Osteoblast (primary cell): Measurements from ENCODE around the gene DPEP3. TPM values are rescaled to one million over a fixed set of nuclear protein-coding genes. Genes with fewer than 3 reads are reported as not detected.
"Not testable (repeated sequence)": the region's sequence is repeated elsewhere in the genome, so short reads cannot be mapped to it uniquely, and the experiment has no call there.

ENCODE experiments used
- DNase-seq: peaks from one replicate; pipeline ENCODE4 v3.0.0; 2011; ENCODE audit warnings: low spot score, mixed read lengths; ENCODE audit not compliant: insufficient read length; ENCODE audit errors: missing footprints
- H2AFZ ChIP-seq: 2 replicates; pipeline ENCODE4 v1.6.0; 2011; ENCODE audit warnings: mild to moderate bottlenecking, low read length
- H3K27ac ChIP-seq: 2 replicates; pipeline ENCODE4 v1.5.1; 2011; ENCODE audit warnings: mild to moderate bottlenecking, low read depth, low read length, moderate library complexity
- H3K27me3 ChIP-seq: 2 replicates; pipeline ENCODE4 v1.6.0; 2012; ENCODE audit warnings: mild to moderate bottlenecking, control low read depth, inconsistent platforms, low read length, moderate library complexity; ENCODE audit not compliant: insufficient read depth
- H3K36me3 ChIP-seq: 2 replicates; pipeline ENCODE4 v1.5.1; 2011; ENCODE audit warnings: mild to moderate bottlenecking, low read length, control low read depth, moderate library complexity; ENCODE audit not compliant: insufficient read depth
- H3K4me1 ChIP-seq: 2 replicates; pipeline ENCODE4 v1.5.1; 2011; ENCODE audit warnings: mild to moderate bottlenecking, low read length, control low read depth, moderate library complexity; ENCODE audit not compliant: insufficient read depth
- H3K4me2 ChIP-seq: 2 replicates; pipeline ENCODE4 v1.6.0; 2011; ENCODE audit warnings: mild to moderate bottlenecking, low read length; ENCODE audit not compliant: insufficient read depth
- H3K4me3 ChIP-seq: fragments of 200-600 bp; sonication (generic); 3 replicates; pipeline ENCODE4 v1.5.1; 2012; ENCODE audit warnings: mild to moderate bottlenecking, low read length, inconsistent platforms; ENCODE audit not compliant: insufficient read depth
- H3K79me2 ChIP-seq: 2 replicates; pipeline ENCODE4 v1.6.0; 2012; ENCODE audit warnings: mild to moderate bottlenecking, low read length, control low read depth, inconsistent platforms; ENCODE audit not compliant: insufficient read depth
- H3K9me3 ChIP-seq: 2 replicates; pipeline ENCODE4 v1.5.1; 2011; ENCODE audit warnings: low read depth, low read length, control low read depth
- H4K20me1 ChIP-seq: 2 replicates; pipeline ENCODE4 v1.6.0; 2012; ENCODE audit warnings: mild to moderate bottlenecking, low read length, control low read depth; ENCODE audit not compliant: insufficient read depth
- CTCF ChIP-seq: IDR thresholded peaks from 2 replicates; pipeline ENCODE4 v1.5.1; 2011; ENCODE audit warnings: mild to moderate bottlenecking, low read depth, low read length, moderate library complexity; ENCODE audit errors: extremely low read depth
- total RNA-seq: library from RNA; depleted of rRNA; stranded (reverse); fragments of >200 nt; gene quantifications from 2 replicates; pipeline ENCODE4 v1.2.3, GENCODE V29; 2012

DPEP3 gene
- total RNA-seq, 1 donor, result not detected

GRCh38 chr16:67996666-67997065, 16.4 kb upstream of the DPEP3 start:
- no peak overlapping the region for H3K27ac ChIP-seq
- no peaks in the 10 kb centered on the region for H3K79me2 ChIP-seq
- H3K4me1 ChIP-seq, result peaks cover 5% of the 10 kb centered on the region
- no peaks in the 10 kb centered on the region for H3K36me3 ChIP-seq
- no peak overlapping the region for H2AFZ ChIP-seq
- H3K4me2 ChIP-seq, result no peak overlapping the region
- DNase-seq, result peak; percentile 0
- no peaks in the 10 kb centered on the region for H4K20me1 ChIP-seq
- no peak overlapping the region for H3K4me3 ChIP-seq
- TF ChIP-seq CTCF, result no peak
- no peaks in the 10 kb centered on the region for H3K27me3 ChIP-seq
- H3K9me3 ChIP-seq, result no peaks in the 10 kb centered on the region

GRCh38 chr16:67995423-67995822, 15.1 kb upstream of the DPEP3 start:
- H3K9me3 ChIP-seq, result no peaks in the 10 kb centered on the region
- H2AFZ ChIP-seq, result no peak overlapping the region
- H3K27ac ChIP-seq, result no peak overlapping the region
- H4K20me1 ChIP-seq, result no peaks in the 10 kb centered on the region
- TF ChIP-seq CTCF, result no peak
- H3K4me2 ChIP-seq, result no peak overlapping the region
- DNase-seq, result peak; percentile 34
- no peaks in the 10 kb centered on the region for H3K36me3 ChIP-seq
- H3K4me1 ChIP-seq, result peaks cover 5% of the 10 kb centered on the region
- no peaks in the 10 kb centered on the region for H3K27me3 ChIP-seq
- H3K4me3 ChIP-seq, result no peak overlapping the region
- no peaks in the 10 kb centered on the region for H3K79me2 ChIP-seq

- not testable (repeated sequence) for DNase-seq, H3K4me3 ChIP-seq, H3K4me1 ChIP-seq, H4K20me1 ChIP-seq, H3K79me2 ChIP-seq, H3K9me3 ChIP-seq, H3K27ac ChIP-seq, H3K36me3 ChIP-seq, H3K27me3 ChIP-seq, H2AFZ ChIP-seq, H3K4me2 ChIP-seq
Measured at GRCh38 chr16:67994040-67994408, 13.7 kb upstream of the DPEP3 start.

- peak; percentile 99 for DNase-seq
- Histone ChIP-seq H3K4me2 (peak overlapping the region; percentile 81), H3K36me3 (no peaks in the 10 kb centered on the region), H3K79me2 (no peaks in the 10 kb centered on the region), H3K4me3 (peak overlapping the region; percentile 67), H4K20me1 (no peaks in the 10 kb centered on the region), H2AFZ (peak overlapping the region; percentile 86), H3K27ac (no peak overlapping the region), H3K27me3 (no peaks in the 10 kb centered on the region), H3K9me3 (no peaks in the 10 kb centered on the region), H3K4me1 (peaks cover 5% of the 10 kb centered on the region)
- peak; percentile 76 for TF ChIP-seq CTCF
Measured at GRCh38 chr16:67993207-67994039, 13.1 kb upstream of the DPEP3 start.
